WTC11 (cell line): ENCODE measurements around the gene PTPRN2.

ENCODE experiments used
- CREM ChIP-seq: sonication (generic); formaldehyde crosslinking; IDR thresholded peaks from 2 replicates; pipeline ENCODE4 v1.8.1; 2022; ENCODE audit warnings: mild to moderate bottlenecking, missing genetic modification reagents, moderate library complexity
- TP53 ChIP-seq: sonication (generic); formaldehyde crosslinking; IDR thresholded peaks from 2 replicates; pipeline ENCODE4 v1.8.1; 2023; ENCODE audit warnings: mild to moderate bottlenecking, missing genetic modification reagents
- TF ChIP-seq, protein P1 (sequence below): fragments of 200-600 bp; IDR thresholded peaks from 2 replicates; pipeline ENCODE4 v1.8.0; 2022; ENCODE audit warnings: antibody characterized with exemption
- TF ChIP-seq, protein P2 (sequence below): sonication (generic); formaldehyde crosslinking; IDR thresholded peaks from 2 replicates; pipeline ENCODE4 v1.8.0; 2022; ENCODE audit warnings: mild to moderate bottlenecking, missing genetic modification reagents
- TF ChIP-seq, protein P3 (sequence below): sonication (generic); formaldehyde crosslinking; IDR thresholded peaks from 2 replicates; pipeline ENCODE4 v1.8.0; 2022; ENCODE audit warnings: mild to moderate bottlenecking, missing genetic modification reagents

DNA sequence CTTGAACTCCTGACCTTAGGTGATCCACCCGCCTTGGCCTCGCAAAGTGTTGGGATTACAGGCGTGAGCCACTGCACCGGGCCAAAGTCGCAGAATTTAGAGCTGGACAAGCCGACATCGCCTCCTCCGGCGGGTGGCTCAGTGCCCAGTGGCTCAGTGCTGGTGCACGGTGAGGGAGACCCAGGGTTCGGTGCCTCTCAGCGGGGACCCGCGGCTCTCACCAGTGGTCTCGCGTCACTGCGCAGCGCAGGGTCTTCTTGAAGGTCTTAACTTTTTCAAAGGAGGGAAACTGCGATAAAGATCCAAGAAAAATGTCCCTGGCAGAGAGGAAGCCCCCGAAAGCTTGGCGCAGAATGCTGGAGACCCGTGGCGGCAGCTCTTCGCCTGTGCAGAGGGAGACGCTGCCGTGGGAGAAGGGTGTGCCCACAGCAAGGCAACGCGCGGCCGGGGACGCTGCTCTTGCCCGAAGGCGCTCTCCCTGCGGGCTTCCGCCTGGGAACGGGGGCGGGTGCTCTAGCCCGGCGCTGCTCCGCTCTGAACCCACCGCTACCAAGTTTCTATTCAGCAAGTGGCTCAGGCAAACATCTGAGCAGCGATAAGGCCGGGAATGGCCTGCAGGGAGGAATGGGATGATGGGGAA, 926.5 kb downstream of the PTPRN2 start:
- TF ChIP-seq TP53 (CRISPR knock-in tag) (no peak), CREM (CRISPR knock-in tag) (no peak)
- TF ChIP-seq, protein P1, sequence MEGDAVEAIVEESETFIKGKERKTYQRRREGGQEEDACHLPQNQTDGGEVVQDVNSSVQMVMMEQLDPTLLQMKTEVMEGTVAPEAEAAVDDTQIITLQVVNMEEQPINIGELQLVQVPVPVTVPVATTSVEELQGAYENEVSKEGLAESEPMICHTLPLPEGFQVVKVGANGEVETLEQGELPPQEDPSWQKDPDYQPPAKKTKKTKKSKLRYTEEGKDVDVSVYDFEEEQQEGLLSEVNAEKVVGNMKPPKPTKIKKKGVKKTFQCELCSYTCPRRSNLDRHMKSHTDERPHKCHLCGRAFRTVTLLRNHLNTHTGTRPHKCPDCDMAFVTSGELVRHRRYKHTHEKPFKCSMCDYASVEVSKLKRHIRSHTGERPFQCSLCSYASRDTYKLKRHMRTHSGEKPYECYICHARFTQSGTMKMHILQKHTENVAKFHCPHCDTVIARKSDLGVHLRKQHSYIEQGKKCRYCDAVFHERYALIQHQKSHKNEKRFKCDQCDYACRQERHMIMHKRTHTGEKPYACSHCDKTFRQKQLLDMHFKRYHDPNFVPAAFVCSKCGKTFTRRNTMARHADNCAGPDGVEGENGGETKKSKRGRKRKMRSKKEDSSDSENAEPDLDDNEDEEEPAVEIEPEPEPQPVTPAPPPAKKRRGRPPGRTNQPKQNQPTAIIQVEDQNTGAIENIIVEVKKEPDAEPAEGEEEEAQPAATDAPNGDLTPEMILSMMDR = no peak
- TF ChIP-seq, protein P2, sequence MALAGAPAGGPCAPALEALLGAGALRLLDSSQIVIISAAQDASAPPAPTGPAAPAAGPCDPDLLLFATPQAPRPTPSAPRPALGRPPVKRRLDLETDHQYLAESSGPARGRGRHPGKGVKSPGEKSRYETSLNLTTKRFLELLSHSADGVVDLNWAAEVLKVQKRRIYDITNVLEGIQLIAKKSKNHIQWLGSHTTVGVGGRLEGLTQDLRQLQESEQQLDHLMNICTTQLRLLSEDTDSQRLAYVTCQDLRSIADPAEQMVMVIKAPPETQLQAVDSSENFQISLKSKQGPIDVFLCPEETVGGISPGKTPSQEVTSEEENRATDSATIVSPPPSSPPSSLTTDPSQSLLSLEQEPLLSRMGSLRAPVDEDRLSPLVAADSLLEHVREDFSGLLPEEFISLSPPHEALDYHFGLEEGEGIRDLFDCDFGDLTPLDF = no peak
- TF ChIP-seq, protein P3, sequence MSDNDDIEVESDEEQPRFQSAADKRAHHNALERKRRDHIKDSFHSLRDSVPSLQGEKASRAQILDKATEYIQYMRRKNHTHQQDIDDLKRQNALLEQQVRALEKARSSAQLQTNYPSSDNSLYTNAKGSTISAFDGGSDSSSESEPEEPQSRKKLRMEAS (CRISPR knock-in tag) = no peak
